Iris pigment epithelial cell (primary cell): Measurements from ENCODE around the gene CLIC3.

Experiments
- DNase-seq: peaks from one replicate; pipeline ENCODE4 v3.0.0-alpha.2; 2011; ENCODE audit warnings: low read depth

The CLIC3 gene

DNA sequence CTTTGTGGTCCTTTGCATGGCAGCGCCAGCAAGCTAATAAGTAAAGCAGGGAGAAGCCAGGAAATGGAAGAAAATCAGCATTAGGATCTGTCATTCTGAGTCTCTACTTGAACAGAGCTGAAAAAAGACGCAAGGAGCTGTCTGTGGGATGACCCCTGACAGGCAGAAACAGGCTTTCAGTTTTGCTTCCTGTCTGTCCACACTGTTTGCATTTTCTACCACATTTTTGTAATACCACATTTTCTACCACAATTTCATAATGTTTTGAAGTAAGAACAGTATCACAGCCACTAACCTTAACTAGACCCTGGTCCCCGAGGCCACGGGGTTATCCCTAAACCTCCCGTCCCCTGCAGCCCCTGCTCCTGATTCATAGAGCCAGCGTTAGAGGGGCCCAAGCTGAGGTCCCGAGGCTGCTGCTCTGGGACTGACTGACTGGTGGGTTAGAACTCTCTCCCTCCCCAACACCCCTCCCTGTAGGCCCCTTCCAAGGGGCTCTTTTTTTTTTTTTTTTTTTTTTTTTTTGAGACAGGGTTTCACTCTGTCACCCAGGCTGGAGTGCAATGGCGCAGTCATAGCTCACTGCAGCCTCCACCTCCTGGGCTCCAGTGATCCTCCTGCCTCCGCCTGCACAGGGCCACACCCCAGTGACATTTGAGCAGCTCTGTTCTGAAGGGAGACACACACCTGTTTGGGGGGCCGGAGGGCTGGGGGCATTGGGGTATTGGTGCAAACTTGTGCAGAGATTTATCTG is 4.0 kb upstream of the CLIC3 start:
- DNase-seq: peak; percentile 93

DNA sequence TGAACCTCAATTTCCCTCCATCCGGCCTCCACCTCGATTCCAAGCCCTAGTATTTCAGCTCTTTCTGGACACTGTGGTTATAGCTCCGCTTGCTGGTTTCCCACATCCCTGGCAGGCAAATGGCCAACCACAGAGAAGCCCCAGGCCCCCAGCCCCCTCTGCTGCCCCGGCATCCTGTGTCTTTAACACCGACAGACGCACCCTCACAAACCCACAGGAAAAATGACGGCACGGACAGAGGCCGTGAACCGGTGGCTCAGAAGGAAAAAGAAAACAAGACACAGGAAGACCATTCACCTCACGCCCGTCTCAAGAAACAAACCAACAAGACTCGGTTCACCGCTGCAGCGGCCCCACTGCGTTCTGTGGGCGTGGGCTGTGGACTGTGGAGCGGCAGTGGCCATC is 1.5 kb upstream of the CLIC3 start:
- DNase-seq: peak; percentile 32

DNA sequence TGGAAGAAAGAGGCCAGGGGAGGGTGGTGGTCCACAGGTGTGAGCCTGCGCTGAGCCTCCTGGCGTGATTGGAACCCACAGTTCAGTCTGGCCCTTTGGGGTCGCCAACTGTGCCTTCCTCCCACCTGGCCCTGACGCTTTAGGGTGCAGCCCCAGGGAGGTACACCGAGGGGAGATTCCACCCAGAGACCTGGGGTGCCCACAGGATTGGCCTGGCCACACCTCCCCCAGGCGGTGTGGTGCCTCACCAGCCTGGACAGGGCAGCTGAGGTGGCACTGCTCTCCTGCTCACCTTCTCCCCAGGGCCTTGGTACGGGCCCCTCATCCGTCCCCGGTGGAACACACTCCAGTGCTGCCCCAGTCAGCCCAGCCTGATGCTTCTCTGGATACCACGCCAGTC is 1.0 kb upstream of the CLIC3 start:
- DNase-seq: no peak

DNA sequence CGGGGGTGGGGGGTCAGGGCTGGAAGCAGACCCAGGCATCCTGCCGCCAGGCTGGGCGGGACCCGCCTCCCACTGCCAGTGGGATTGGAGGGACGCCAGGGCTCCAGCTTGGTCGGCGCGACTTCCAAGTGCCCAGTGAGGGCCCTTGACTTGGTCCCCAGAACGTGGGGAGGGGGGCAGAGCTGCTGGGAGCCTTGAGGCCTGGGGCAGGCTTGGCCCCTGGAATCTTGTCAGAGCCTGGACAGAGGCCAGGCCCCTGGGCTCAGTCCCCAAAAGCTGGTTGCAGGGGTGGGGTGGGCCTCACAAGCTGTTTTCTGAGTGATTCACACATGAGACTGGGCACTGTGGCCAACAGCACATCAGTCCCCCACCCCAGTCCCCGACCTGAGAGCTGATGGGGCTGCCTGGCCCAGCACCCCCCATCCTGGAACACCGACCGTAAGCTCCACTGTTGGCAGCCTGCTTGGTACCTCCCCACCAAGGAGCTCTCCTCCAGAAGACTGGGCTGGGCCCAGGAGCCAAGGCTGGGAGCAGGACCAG is 526 bp downstream of the CLIC3 start:
- no peak for DNase-seq

DNA sequence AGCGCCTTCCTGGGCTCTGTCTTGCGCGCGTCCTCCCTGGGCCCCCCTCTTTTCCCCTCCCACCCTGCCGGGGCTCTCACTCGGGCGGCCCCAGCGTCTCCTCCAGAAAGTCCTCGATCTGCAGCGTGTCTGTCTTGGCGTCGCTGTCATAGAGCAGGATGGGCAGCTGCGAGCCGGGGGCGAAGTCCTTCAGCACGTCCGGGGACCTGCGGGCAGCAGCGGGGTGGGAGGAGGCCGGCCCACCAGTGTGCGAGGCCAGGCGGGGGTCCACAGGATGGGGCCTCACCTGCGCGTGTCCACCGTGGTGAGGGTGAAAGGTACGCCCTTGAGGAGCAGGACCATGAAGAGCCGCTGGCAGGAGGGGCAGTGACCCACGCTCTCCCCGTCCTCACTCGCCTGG is 1.0 kb downstream of the CLIC3 start:
- no peak for DNase-seq

DNA sequence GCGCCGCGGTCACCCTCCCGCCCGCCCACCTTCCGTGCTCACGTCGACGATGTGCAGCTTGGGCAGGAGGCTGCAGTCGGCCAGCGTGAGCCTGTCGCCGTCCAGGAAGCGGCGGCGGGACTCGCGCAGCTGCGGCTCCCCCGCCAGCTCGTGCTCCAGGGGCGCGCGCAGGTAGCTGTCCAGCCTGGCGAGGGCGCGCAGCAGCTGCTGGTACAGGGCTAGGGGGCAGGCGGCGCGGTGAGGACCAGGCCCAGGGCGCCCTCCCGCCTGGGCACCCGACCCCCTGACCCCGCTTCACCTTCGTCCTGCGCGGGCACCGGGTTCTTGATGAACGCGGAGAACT is 1.5 kb downstream of the CLIC3 start:
- no peak for DNase-seq

DNA sequence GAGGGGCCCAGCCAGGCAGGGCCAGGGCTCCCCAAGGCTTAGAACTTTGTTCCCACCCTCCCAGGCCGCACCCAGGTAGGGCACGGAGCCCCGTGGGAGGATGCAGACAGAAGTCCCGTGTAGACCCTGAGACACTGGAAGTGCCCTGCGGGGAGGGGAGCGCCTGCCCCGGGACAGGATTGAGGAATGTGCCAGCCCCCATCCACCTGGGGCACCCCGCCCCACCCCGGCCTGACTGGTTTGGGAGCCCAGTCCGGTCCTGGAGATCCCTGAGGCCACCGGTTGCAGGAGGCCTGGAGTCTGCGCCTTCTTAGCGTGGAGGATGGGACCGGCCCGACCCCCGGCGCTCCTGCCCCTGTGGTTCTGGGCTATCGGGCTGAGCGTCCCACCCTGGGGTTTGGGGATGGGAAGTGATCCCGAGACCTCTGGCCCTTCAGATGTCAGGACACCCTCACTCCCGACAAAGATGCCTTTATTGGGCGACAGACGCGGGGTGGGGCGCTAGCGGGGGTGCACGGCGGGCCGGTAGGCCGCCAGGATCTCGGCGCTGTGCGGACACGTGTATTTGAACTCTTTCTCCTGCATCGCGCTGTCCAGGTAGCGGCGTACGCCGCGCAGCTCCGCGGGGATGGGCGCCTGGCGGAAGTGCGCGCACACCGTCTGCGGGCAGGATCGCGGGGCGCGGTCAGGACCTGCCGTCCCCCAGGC is 2.0 kb downstream of the CLIC3 start:
- no peak for DNase-seq

DNA sequence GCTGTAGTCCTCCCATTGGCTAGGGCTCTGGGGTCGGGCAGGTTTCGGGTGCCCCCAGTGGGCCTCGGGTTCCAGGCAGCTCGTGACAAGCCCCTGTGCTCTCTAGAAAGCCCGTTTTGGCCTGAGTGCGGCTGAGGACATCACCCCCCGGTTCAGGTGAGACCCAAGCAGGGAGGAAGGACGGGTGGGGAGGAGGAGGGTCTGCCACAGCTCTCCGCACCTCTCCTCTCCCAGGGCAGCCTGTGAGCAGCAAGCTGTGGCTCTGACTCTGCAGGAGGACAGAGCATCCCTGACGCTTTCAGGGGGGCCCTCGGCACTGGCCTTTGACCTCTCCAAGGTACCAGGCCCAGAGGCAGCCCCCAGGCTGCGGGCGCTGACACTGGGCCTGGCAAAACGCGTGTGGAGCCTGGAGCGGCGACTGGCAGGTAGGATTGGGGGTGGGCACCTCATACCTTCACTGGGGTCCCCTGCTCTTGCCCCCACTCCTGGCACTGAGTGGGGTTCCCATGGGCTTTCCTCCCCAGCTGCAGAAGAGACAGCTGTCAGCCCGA is 3.5 kb downstream of the CLIC3 start:
- DNase-seq: no peak

DNA sequence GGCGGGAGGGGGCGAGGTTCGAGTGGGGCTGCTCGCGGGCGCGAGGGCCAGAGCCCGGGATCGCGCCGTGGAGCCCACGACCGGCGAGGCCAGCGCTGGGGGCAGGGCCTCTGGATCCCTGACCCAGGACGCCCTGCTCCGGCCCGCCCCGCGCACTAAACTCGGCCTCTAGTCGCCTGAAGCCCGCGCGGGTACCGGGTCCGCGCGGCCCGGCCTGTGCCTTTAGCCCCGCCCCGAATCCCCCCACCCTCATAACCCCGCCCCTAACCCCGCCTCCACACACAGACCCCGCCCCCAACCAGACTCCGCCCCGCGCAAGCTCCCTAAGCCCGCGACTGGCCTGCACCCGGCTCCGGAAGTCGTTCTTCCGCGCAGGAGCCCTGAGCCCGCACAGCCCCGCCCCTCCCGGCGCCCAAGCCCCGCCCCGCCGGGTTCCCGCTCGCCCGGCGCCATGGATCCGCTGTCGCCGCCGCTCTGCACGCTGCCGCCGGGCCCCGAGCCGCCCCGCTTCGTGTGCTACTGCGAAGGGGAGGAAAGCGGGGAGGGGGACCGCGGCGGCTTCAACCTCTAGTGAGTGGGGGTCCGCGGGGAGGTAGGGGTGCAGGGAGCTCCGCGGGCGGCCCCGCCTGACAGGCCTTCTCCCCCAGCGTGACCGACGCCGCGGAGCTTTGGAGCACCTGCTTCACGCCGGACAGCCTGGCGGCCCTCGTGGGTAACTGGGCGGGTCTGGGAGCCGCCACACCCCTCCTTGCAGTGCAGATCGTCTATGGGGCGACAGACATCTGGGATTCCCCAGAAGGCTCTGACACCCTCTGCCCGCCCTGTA is 4.2 kb downstream of the CLIC3 start, which contains the start of gene PAXX:
PAXX (plus strand) TSS at position 430 of the 826 bp plus-strand sequence; CDS start at position 452, 22 bp downstream.
- peak; percentile 90 for DNase-seq

DNA sequence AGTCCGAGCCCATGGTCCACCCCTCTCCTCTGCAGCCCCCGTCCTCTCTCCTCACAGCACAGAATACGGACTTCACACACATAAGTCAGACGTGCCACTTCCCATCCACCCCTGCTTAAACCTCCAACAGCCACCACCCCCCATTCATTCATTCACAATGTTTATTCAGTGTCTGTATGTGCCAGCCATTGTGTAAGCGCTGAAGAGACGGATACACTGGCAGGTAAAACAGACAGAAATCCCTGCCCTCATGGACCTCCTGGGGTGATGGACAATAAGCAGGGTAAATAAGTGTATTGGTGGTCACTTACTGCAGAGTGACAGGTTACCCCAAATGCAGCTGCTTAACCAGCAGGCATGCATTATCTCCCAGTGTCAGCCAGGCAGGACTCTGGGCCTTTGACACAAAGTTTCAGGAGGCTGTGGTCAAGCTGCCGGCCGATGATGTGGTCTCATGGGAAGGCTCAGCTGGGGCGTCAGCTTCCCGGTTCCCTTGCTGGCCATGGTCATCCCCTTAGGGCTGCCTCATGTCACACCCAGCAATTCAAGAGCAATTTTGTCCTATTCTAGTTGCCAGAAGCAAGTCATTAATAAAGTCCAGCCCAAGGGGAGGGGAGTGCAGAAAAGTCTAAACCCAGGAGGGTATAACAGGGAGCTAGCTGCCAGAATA is 6.0 kb downstream of the CLIC3 start:
- no peak for DNase-seq

DNA sequence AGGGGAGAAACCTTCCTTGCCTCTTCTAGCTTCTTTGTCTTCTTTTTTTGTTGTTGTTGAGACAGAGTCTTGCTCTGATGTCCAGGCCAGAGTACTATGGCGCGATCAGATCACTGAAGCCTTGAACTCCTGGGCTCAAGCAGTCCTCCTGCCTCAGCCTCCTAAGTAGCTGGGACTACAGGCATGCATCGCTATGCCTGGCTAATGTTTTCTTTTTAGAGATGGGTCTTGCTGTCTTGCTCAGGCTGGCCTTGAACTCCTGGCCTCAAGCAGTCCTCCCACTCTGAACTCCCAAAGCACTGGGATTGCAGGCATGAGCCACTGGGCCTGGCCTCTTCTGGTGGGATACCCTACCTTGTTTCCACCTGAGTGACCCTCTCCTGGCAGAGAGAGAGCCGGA is 7.5 kb downstream of the CLIC3 start:
- DNase-seq: no peak

DNA sequence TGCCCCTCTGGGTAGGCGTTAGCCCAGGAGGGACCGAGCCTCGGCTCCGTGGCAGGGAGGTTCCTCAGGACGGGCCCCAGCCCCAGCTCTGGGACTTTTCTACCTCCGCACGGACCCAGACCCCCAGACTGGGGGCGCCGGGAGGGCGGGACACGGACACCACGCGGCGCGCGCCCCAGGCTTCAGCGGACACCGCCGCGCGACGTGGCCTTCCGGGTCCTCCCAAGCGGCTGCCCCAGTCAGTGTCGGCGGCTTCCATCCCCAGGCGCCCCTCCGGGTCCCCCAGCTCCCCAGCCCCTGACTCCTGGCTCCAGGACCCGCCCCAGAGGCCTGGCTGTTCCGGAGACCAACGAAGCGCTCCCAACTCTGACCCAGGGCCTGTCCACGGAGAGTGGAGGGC is 10.5 kb downstream of the CLIC3 start:
- no peak for DNase-seq

DNA sequence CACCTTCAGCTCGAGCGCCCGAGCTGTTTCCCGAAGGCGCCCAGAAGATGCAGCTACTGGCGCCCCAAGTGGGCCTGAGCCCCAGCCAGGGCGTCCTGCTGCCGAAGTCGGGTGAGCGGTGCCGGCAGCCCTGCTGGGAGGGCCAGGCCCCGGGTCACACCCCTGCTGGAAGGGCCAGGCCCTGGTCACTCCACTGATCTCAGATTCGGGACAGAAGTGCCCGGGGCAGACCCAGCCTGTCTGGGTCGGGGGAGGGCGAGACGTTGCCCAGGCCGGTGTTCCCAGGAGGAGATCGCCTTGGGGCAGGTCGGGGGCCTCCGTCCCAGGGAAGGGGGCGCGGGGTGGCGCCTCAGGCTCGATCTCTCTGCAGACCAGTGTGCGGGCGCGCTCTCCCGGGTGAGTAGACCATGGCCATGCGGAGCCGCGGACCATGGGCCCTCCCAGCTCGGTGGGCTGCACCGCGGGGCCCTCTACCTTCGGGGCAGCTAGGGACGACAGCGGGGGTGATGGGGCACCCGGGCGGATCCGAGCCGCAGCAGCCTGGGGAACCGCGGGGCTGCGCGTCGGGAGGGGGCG is 11.3 kb downstream of the CLIC3 start:
- DNase-seq: no peak

DNA sequence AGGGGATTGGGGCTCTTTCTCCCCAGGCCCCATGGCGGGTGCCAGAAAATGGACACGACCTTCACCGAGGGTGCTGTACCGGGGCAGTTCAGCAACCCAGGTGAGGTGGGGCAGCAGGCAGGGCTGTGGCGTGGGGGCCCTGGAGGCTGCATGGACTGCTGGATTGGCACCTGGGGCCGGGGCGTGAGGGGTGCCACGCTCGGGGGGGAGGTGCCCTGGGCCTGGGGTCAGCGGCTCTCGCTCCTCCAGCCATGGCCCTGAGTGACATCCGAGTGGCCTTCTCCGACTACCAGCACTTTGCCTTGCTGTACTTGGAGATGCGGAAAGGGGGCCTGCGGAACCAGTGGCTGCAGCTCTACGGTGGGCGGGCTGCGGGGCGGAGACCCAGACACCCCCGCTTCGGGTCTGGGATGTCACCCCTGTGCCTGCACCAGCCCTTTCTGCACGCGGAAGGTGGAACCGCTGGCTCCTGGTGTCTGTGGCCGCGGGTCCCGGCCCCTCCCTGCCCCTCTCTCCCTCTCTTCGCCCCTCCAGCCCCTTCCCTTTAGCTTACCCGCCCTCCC is 11.8 kb downstream of the CLIC3 start:
- DNase-seq: no peak

DNA sequence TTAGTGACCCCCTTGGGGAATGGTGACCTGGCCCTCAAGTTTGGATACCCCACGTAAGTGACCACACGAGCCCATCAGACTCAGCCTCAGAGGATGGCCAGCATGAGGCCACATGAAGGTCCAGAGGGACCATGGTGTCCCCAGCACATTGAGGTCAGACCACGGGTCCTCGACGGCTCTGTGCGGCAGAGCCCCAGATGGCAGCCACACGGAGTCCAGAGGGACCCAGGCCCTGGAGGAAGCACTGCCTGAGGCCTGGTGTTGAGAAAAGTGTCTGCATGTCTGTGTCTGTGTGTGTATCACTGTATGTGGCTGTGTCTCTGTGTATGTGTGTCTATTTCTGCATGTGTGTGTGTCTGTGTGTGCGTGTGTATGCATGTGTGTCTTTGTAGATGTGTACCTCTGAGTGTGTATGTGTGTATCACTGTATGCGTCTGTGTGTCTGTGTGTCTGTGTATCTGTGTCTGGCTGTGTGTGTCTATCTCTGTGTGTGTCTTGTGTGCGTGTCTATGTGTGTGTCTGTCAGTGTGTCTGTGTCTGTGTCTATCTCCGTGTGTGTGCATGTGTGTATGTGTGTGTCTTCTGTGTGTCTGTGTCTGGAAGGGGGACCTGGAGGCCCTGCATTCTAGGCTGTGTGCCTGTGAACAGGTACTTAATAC is 12.6 kb downstream of the CLIC3 start:
- DNase-seq: no peak

DNA sequence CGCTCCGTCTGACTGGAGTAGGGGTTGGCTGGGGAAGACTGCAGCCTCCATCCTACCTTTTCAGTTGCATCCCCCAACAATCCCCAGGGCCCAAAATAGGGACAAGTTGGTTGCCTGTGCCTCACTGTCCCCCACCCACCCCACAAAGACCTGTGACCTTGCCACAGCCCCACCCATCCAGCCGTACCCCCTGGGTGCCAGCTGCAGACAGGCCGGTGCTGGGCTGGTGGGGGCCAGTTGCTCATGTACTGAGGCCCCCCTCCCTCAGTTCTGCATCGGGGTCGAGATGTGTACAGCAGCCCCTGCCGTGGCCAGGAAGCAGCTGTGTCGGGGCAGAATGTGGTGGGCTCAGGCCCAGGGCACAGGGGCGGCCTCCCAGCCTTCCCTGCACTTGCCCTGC is 13.2 kb downstream of the CLIC3 start:
- DNase-seq: no peak

DNA sequence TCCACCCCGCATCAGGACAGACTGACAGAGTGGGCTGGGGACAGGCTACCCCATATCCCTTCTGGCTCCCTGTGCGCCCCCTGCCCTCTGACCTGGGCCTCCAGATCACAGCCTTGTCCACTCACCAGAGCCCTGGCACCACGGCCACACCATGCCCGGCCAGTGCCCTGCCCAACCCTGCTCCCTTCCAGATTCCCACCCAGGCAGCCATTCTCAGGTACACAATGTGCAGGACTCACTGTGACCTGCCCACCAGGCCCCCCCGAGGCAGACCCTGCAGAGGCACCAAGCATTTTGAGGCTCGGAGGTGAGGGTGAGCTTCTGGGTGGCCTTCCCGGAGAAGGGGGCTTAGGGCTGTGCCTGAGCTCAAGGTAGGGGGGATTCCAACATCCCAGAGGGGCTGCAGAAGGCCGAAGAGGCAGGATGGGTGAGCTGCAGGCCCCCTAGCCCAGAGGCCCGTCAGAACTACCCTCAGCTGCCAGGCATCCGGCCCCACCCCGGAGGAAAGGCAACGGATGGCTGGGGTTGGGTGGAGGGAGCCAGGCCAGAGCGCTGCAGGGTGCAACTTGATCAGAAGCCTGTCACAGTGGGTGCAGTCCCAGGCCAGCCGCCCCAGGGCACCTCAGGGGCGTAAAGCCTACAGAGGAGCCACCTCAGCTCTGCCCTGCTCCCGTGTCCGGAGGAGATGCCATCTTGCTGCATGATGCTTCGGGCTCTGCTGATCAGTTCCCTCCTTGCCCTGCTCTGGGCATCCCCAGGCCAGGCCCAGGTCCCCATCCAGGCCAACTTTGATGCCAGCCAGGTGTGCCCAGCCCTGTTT is 13.9 kb downstream of the CLIC3 start, which contains the start of gene LCNL1:
LCNL1 (plus strand) TSS at position 762 of the 820 bp plus-strand sequence. CDS start 594 bp downstream, outside the sequence.
- DNase-seq: no peak

DNA sequence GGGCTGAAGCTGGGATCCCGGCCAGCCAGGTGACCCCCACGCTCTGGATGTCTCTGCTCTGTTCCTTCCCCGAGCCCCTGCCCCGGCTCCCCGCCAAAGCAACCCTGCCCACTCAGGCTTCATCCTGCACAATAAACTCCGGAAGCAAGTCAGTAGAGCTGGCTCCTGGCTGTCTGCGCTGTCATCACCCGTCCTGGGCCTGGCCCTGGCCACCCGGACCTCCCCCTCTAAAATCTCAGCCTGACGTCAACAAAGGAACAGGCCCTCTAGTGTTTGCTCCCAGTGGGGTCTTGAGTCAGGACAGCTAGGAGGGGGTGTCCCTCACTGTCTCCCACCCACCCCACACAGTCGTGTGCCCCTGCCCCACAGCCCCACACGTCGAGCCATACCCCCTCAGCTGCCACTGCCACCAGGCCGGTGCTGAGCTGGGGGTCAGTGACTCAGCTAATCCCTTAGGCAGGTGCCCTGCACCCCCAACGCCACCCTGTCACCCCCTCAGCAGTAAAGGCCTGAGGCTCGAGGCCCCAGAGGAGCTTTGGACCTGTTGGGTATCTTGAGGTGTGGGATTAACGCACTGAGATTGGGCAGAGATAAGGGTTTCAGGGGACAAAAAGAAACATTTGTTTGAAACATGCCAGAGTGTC is 14.7 kb downstream of the CLIC3 start:
- DNase-seq: no peak
